GM18499 (cell line): ENCODE measurements around the gene CD200R1L.

Experiments used
- ATAC-seq: cut with Tn5 transposase; IDR thresholded peaks from one replicate; pipeline ENCODE4 v1.9.1; 2021; ENCODE audit warnings: moderate number of reproducible peaks; ENCODE audit not compliant: insufficient read depth, unreplicated experiment

The CD200R1L gene

DNA sequence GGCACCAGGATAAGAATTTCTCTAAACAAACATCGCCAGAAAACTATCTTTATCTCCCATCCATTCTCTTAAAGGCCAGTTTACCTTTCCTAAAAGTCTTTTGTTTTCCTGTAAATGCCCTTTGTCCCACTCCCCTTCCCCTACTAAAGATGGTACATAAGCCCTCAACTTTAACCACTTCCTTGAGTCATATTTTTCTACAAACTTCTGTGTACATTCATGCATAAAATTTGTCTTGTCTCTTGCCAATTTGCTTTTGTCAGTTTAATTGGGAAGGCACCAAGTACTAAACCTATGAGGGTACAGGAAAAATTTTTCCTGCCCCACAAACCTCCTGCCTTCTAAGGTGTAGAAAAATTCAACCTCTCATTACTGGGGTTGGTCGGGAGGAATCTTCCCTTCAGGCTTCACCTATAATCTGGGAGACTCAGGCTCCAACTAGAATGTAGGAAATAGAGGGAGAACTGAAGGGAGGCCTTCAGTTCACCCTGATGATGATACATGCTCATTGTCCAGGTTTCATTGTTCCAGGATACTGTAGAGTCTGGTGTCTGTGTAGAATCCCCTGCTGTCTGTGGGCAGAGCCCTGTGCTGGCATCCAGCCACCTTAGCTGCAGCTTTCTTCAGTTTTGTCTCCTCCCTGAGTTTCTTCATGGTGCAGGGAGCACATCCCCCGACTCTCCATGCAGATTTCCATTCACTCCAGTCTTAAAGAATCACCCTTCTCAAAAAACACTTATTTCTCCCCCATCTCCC, 53.2 kb downstream of the CD200R1L start:
- no peak for ATAC-seq

DNA sequence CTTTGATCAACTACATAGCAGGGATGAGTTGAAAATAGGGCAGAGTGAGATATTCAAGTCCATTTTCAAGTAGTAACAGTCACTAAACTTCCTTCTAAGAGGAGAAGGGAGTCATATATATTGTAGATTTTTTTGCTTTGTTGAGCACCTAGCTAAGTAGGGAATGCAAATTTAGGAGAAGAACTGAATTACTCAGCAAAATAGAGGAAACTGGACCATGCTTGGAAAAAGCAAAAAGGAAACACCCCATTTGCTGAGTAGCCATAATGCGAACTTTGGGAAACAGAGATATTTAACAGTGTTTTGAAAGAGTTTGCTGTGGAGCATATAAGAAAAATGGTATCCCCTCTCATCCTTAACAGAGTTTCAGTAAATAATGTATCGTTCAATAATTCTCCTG, 54.9 kb downstream of the CD200R1L start:
- ATAC-seq: no peak

DNA sequence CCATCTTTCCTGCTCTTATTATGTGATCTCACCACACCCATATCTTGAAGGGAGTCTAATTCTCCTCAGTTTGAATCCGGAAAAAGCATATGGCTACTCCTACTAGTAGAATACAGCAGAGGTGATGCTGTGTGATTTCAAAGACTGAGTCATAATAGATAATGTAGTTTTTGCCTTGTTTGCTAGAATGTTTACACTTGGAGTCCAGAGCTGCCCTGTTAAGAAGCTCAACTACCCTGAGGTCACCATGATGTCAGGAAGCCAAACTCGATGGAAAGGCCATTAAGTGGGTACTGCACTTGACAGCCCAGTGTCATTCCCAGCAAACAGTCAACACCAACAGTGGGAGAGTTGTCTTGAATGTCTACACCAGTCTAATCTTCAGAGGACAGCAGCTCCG, 56.9 kb downstream of the CD200R1L start:
- no peak for ATAC-seq

DNA sequence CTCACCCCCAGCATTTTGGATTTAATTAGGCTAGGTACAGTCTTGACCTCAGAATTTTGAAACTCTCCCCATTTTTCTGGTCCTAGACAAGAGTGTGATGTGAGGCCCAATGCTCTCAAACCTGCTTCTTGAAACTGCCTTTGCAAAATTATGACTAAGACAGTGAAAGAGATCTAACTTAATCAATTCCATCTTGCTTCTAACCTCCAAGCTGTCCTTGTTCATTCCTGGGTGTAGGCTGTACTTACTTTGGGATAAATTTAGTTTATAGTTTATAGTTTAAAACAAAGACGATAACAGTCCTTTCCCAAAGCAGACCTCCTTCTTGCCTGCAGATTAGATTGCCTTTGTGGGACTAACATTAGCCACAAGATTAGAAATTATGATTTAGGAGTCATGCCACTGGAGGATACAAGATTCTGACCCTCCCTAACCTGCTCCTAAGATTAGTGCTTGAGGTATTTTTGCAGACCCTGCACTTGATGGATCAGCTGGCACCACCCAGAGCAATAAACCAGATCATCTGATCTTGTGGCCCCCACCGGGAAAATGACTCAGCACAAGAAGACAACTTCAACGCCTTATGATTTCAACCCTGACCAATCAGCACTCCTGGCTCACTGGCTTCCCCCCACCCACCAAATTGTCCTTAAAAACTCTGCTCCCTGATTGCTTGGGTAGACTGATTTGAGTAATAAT, 59.6 kb downstream of the CD200R1L start:
- no peak for ATAC-seq

DNA sequence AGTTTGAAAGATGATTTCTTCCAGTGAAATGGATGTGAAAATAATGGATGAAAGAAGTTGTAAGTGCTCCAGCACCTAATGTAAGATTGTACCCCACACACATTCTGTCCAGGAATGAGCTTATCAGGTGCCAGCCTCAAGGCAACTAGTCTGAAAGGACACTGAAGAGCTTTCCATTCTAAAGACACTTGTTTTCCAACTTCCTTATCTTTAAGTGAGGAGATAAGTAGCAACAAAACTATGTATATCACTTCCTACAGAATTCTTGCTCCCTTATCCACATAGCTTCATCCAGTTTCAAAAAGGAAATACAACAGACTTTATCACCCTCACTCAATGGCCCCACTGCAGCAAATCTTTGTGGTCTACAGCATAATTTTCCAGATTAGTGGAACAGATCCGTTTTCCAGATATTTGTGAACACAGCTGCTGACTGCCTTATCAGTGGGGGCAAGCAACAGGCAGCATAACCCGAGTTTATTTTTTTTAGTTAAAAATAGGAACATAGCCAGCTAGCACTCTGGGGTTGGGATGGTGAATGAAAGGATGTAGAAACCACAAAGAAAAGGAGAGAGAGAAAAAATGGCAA, 60.6 kb downstream of the CD200R1L start:
- no peak for ATAC-seq

DNA sequence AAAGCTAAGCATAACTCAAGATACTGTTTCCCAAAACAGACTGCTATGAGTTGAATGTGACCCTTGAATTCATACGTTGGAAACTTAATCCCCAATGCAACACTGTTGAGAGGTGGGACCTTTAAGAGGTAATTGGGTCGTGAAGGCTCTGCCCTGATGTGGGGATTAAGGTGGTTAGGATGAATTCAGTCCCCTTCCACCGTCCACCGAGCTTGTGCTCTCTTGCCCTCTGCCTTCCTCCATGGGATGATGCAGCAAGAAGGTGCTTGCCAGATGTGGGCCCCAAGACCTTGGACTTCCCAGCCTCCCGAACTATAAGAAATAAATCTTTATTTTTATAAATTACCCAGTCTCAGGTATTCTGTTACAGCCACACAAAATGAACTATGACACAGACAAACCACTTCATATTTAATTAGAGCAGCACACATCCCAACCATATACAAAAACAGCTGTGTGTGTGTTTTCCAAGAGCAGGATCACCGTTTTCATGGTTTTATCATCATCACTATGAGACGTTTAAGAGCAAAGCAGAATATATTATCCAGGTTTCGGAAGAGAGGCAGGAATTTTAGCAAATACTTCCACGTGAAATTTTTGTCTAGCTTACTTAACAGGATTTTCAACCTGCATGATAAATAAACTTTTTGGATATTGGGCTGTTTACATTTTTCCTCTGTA, 61.2 kb downstream of the CD200R1L start:
- no peak for ATAC-seq

DNA sequence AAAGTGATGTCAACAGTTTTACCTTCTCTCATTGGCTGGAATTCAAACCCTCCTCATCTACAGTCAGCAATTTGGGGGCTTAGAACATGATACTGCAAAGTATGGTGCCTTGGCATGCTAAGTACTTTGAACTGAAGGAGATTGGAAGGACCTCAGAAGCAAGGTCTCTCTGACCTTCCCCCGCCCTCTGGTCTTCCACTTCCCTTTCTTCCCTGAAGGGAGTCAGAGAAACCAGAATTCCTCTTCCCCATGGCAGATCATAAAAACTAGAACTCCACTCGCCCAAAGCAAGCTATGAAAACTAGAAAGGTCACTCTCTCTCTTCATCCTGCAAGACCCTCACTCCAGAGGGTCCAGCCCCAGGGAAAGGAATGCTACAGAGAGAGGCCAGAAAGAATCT, 64.2 kb downstream of the CD200R1L start:
- no peak for ATAC-seq

DNA sequence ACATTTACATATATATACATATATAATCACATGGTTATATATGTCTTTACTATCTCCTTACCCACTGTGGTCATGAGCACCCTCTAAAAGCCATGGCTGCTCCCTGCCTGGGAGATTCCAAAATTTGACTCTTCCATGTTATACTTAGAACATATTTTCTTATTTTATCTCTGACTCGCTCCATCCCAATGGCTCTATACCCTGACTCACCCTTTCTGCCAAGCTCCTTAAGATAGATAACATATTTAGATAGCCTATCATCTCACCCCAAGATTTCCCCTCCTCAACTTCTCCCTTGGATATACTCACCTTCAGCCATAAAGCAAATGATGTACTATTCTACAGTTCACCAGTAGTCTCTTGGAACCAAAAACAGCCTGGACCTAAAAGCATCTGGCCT, 65.1 kb downstream of the CD200R1L start:
- no peak for ATAC-seq

DNA sequence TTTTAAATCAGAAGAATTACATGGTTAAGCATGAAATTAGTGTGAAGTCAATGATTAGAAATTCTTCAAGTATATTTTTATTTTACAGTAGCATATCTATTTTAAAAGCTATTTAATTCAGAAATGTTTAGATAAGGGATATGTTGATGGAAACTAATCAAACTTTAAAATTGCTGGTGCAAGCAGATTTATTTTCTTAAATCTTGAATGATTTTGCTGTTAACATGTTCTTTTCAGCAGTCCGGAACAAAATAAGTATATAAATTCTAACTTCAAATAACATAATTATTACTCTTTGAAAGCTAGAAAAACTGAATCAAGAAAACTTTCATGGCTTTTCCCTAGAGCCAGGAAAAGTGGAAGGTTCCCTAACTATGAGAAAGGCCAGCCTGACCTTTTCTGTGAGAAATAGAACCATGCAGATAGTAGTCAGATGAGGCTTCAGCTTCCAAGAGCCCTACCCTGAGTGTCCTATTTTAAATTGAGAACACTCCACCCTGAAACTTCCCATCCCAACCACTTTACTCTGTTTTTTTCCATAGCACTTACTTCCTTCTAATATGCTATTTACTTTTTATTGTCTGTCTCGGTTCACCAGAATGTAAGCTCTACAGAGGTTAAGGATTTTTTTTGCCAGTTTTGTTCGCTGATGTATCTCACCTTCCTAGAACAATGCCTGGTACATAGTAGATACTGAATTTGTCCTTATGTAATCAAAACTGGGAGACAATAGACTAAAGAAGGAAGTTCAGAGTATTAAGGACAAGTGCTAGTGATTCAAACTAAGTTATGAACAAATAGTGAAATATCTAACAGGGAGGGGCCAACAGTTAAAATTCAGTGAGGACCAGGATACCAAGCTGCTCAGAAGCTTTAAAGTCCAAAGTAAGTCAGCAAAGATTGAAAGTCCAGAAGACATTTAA, 66.8 kb downstream of the CD200R1L start:
- ATAC-seq: no peak

DNA sequence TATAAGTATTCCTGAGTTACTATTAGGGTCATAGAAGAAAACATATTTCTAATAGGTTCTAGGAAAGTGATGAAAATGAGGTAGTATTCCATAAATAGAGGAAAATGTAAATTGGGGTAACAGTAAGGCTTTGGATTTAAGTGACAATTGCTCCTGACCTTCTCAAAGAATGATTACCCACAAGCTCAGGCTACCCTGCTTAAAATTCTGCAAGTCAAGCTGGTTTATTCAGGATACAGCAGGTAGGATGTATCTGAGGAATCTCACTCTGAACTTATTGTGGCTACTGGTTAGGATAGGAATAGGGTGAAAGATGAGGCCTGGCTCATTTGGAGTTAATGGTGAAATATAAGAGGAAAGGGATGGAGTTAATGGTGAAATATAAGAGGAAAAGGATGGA, 67.7 kb downstream of the CD200R1L start:
- ATAC-seq: no peak

DNA sequence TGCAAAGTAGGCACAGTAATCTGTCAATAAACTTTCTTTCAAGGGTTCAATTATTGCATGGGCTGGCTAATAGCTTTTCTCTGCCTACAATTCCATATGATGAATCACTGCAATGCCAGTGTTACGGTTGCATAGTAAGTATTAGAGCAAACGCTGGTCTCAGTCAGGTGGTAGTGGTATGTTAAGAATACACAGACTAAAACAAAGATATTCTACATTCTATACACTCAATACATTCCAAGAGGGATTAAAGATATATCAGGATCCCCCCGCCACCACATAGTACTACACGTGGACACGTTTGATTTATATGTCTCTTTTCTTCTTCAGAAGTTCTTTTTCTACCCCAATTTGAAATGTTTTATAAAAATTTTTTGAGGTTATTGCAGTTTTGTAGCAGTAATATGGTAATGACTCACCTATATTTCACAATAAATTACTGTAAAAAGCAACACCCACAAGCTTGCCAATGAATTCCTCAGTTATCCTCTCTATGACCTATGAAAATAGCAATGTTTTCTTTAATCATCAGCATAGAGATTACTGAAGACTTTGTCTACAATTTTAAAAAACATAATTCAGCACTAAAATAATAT, 68.2 kb downstream of the CD200R1L start:
- no peak for ATAC-seq

DNA sequence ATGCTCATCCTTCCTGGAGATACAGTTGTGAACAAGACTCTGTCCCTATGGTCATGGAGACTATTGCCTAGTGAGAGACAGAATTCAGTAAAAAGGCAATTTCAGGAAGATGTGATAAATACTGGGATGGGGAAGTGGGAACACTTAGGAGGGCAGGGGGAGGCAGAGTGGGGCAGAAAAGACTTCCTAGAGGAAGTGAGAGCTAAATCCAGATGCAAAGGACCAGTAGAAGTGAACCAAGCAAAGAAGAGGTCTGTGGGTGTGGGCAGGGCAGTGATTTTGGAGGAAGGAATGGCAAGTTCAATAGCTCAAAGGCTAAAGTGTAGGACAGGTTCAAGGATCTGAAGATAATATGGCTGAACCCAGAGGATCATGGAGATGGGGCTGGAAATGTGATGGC, 68.9 kb downstream of the CD200R1L start:
- ATAC-seq: no peak

DNA sequence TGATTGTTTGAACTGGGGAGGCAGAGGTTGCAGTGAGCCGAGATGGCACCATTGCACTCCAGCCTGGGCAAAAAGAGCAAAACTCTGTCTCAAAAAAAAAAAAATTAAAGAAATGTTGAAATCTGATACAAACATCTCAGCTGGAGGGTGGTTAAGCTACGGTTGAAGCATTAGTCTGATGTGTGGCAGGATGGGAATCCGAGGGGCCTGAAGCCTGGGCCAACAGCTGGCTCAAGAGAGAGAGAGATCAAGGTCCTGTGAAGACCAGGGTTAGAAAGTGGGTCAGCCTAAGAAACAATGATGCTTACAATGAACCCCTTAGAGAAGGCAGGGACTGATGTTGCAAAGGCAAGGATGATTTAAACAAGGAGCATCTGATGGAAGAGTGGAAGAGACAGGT, 69.8 kb downstream of the CD200R1L start:
- no peak for ATAC-seq

DNA sequence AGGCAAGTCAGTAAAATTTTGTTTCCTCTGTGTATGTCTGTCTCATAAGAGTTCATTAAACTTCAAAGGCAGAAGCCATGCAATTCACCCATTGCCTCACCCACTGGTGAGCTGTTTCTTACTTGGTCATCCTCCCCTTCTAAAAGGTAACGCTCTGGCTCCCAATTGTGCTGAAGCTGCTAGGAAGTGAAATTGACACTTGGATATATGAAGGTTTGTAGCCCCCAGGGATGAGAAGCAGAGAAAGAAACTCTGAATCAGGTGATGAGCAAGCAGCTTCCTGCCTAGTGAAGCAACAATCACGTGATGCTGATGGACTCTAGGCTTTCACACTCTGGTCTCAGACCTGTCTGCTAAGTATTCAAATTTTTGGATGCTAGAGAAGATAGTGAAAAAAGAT, 70.7 kb downstream of the CD200R1L start:
- no peak for ATAC-seq

DNA sequence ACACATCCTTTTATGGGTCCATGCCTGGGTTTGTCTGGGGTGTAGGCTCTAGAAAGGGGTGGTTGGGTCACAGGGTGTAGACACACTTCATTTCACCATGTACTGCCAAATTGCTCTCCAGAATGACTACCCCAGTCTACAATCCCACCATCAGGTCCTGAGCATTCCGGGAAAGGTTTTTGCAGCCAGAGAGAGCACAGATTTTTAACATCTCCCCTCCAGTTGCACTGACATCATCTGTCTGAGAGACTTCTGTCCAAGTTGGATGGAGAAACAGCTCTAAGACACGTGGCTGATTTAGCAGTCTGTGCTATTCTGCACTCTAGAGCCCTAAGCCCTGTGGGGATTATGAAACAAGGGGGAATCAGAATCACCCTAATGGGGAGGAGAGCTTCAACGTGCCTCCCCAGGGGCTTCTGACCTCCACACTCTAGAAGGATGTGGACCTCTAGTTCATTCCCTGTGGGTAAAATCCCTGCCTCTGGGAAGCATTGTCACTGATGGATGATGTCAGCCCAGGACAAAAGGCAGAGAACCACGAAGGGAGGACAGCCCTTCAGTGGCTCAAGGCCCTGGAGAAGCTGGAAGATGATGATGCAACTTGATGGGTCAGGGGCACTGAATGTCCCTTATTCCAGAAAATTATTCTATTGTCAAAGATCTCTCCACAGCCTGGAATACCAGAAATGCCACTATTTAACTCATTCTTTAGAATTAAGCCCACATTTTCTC, 71.5 kb downstream of the CD200R1L start:
- ATAC-seq: no peak

DNA sequence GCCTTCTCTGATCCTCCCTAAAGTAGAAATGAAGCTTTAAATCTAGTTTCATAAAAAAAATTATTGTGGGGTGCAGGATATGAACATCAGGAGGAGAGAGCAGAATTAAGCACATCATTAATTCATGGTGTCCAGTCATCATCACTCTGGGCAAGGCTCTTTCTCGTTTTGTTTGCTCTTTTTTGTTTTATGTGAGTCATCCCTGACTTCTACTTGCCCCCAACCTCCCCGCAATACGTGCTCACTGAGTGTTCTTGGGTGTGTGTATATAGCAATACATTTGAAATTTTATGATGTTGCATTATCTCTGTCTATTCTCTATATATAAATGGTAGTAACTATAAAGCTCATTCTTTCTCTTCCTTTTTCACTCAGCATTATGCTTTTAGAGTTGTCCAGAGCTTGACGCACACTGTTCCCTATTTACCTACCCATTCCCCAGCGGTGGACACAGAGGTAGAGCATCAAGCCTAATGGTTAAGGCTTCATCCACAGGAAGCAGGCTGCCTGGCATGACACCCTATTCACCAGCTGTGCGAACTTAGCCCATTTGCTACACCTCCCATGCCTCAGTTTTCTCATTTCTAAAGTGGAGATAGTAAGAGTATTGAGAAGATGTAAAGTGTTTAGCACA, 72.3 kb downstream of the CD200R1L start:
- no peak for ATAC-seq

DNA sequence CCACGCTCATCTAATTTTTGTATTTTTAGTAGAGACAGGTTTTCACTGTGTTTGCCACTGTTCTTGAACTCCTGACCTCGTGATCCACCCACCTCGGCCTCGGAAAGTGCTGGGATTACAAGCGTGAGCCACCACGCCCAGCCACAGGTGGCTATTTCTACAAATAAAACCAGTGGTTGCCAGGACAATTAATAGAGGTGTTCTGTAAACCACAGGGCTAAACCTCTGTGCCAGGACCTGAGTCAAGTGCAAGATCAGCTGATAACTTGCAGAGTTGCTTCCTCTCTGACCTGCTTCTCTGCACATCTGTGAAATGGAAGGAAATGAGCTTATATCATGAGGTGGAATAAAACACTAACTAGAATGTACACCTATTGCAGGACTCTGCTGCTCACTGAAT, 72.8 kb downstream of the CD200R1L start:
- no peak for ATAC-seq

DNA sequence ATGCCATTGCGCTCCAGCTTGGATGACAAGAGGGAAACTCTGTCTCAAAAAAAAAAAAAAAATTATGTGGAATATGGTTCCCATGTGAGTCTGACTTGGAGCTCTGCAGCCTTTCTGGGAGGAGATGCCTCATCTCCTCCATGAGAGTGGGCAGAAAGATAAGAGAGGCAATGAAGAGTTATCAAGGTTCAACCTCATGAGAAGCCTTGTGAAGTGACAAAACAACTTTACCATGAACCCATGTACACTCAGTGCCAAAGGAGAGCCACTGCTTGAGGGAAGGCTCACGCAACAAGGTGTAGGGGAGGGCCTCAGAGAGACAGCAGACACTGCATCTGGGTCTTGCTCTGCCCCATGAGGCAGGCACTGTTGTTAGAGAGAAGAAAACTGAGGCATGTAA, 75.7 kb downstream of the CD200R1L start:
- ATAC-seq: no peak
